ENCODE results near the gene ADCY1. TPM values are rescaled to one million over a fixed set of nuclear protein-coding genes. Genes with fewer than 3 reads are reported as not detected.

Gene ADCY1
- total RNA-seq, 4 donors from 2014 or later, result 2.5 to 9.0 (median 5.6) TPM

GRCh38 chr7:45686441-45687184 lies 112.4 kb downstream of the ADCY1 start:
- Histone ChIP-seq H3K27ac (no peak overlapping the region), H3K4me1 (no peaks in the 10 kb centered on the region), H3K9me3 (no peaks in the 10 kb centered on the region), H3K36me3 (no peaks in the 10 kb centered on the region), H3K27me3 (no peaks in the 10 kb centered on the region), H3K4me3 (no peak overlapping the region)
- TF ChIP-seq CTCF (IDR thresholded peaks at IDR 0.05), result no peak
- TF ChIP-seq EP300 (IDR thresholded peaks at IDR 0.05), result no peak
- TF ChIP-seq POLR2A (IDR thresholded peaks at IDR 0.05), result no peak
- 94 to 95% methylated on average over 18 to 19 of the region's 19 CpGs for WGBS, 2 donors
- peak in 1 of 2 donors; percentile 2 for DNase-seq (ENCODE audit: low spot score in 2 of 2)

- Histone ChIP-seq H3K27me3 (no peaks in the 10 kb centered on the region), H3K9me3 (no peaks in the 10 kb centered on the region), H3K27ac (no peak overlapping the region), H3K4me3 (no peak overlapping the region), H3K4me1 (no peaks in the 10 kb centered on the region), H3K36me3 (no peaks in the 10 kb centered on the region)
- no peak for TF ChIP-seq EP300 (IDR thresholded peaks at IDR 0.05)
- TF ChIP-seq POLR2A (IDR thresholded peaks at IDR 0.05), result no peak
- no peak for TF ChIP-seq CTCF (IDR thresholded peaks at IDR 0.05)
- no peak for DNase-seq (ENCODE audit: low spot score in 2 of 2)
- WGBS, 2 donors, result 92 to 96% methylated on average over 2 to 3 of the region's 3 CpGs
Measured at GRCh38 chr7:45687185-45687560, 113.0 kb downstream of the ADCY1 start.

- Histone ChIP-seq H3K4me3 (no peak overlapping the region), H3K27me3 (no peaks in the 10 kb centered on the region), H3K9me3 (no peaks in the 10 kb centered on the region), H3K4me1 (no peaks in the 10 kb centered on the region), H3K36me3 (no peaks in the 10 kb centered on the region), H3K27ac (no peak overlapping the region)
- WGBS, 2 donors, result 92 to 94% methylated on average over 3 of the region's 3 CpGs
- peak in 1 of 2 donors; percentile 2 for DNase-seq (ENCODE audit: low spot score in 2 of 2)
- no peak for TF ChIP-seq POLR2A (IDR thresholded peaks at IDR 0.05)
- TF ChIP-seq EP300 (IDR thresholded peaks at IDR 0.05), result no peak
Measured at GRCh38 chr7:45687721-45688120, 113.6 kb downstream of the ADCY1 start.

GRCh38 chr7:45688382-45688781 lies 114.2 kb downstream of the ADCY1 start:
- TF ChIP-seq CTCF (IDR thresholded peaks at IDR 0.05), result no peak
- TF ChIP-seq EP300 (IDR thresholded peaks at IDR 0.05), result no peak
- no peak for TF ChIP-seq POLR2A (IDR thresholded peaks at IDR 0.05)
- DNase-seq (ENCODE audit: low spot score in 2 of 2), result no peak
- no peaks in the 10 kb centered on the region for H3K36me3 ChIP-seq

GRCh38 chr7:45689011-45689796 lies 115.0 kb downstream of the ADCY1 start:
- H3K27ac ChIP-seq, result no peak overlapping the region
- peak in 1 of 2 donors; percentile 2 for DNase-seq (ENCODE audit: low spot score in 2 of 2)

More at GRCh38 chr7:45688382-45688781, 114.2 kb downstream of the ADCY1 start:
- no peak overlapping the region for H3K27ac ChIP-seq
- H3K9me3 ChIP-seq, result no peaks in the 10 kb centered on the region
- H3K27me3 ChIP-seq, result no peaks in the 10 kb centered on the region
- no peaks in the 10 kb centered on the region for H3K4me1 ChIP-seq
- no peak overlapping the region for H3K4me3 ChIP-seq

More at GRCh38 chr7:45689011-45689796, 115.0 kb downstream of the ADCY1 start:
- H3K4me1 ChIP-seq, result no peaks in the 10 kb centered on the region
- WGBS, 2 donors, result 78 to 85% methylated on average over 10 of the region's 10 CpGs
- H3K27me3 ChIP-seq, result no peaks in the 10 kb centered on the region
- H3K4me3 ChIP-seq, result no peak overlapping the region
- no peak for TF ChIP-seq POLR2A (IDR thresholded peaks at IDR 0.05)
- TF ChIP-seq EP300 (IDR thresholded peaks at IDR 0.05), result no peak
- no peak for TF ChIP-seq CTCF (IDR thresholded peaks at IDR 0.05)
- H3K9me3 ChIP-seq, result no peaks in the 10 kb centered on the region
- H3K36me3 ChIP-seq, result no peaks in the 10 kb centered on the region
